GM21619 (cell line): ENCODE measurements around the gene PRTFDC1.
"Not testable (repeated sequence)": the region's sequence is repeated elsewhere in the genome, so short reads cannot be mapped to it uniquely, and the experiment has no call there.

ENCODE experiments used
- ATAC-seq: cut with Tn5 transposase; IDR thresholded peaks from one replicate; pipeline ENCODE4 v1.9.1; 2021; ENCODE audit not compliant: unreplicated experiment

PRTFDC1 gene

GRCh38 chr10:24935504-24936292, 16.7 kb downstream of the PRTFDC1 start:
- ATAC-seq, result no peak

GRCh38 chr10:24931236-24931635, 21.2 kb downstream of the PRTFDC1 start:
- ATAC-seq, result no peak

DNA sequence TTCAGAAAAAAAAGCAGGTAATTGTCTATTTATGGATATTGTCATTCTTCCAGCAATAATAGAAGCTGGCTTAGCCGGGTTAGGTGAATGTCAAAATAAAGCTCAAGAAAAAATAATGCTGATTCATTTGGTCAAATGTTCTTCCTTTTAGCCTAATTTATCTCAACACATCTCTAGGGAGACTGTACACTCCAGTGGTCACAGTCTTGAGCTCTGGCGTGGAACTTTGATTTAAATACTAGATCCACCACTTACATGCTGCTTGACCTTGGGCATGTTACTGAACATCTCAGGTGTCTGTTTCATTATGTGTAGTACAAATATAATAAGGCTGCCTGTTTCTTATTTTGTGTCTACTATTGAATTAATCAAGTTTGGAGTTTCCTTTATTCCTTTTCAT, 22.0 kb downstream of the PRTFDC1 start:
- ATAC-seq, result no peak

DNA sequence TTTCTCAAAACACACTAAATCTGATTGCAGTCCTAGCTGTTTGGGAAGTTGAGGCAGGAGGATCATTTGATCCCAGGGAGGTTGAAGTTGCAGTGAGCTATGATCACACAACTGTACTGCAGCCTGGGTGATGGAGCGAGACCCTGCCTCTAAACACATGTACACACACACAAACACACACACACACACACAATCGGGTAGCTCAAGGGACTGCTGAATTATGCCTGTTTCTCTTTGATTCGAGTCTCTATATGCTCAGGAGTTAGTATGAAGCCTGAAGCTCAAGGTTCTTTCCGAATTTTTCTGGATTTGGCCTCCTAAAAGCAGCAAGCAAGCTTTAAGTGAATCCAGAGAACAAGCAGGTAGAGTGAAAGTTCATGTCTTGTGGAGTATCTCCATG, 22.5 kb downstream of the PRTFDC1 start:
- ATAC-seq, result no peak

DNA sequence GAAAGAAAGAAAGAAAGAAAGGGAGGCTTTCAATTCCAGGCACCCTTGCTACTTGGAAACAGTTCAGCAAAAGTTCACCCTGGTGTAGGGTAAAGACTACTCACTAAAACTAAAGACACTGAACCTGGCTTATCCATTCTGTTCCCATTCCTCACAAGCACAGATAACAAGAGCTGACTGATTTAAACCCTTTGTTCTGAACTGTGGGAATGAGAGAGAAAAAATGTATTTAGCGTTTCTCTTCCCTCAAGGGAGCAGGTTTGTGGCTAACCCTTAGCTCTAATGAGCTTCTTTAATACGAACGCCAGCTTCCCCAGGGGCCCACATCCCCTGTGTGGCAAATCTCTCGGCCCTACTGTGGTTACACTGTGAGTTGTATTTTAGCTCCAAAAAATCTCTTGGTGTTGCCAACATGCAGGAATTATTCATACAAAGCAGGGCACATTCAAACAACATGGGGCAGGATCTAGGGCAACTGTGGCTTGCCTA, 23.3 kb downstream of the PRTFDC1 start:
- ATAC-seq, result no peak

GRCh38 chr10:24928163-24928562, 24.2 kb downstream of the PRTFDC1 start:
- ATAC-seq, result no peak

DNA sequence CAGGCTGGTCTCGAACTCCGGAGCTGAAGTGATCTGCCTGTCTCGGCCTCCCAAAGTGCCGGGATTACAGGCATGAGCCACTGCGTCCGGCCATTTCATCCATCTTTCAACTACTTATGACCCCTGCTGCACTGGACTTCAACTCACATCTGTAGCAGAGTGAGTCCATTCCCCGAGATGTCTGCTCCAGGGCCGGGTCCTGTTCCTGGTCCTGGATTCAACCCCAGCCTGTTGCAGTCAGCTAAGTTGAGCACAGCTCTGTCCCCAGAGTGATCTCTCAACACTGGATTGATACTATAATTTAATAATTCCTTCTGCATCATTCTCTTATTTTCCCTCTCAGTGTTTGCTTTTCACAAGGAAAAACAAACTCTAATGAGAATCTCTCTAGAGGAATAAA, 25.8 kb downstream of the PRTFDC1 start:
- no peak for ATAC-seq

DNA sequence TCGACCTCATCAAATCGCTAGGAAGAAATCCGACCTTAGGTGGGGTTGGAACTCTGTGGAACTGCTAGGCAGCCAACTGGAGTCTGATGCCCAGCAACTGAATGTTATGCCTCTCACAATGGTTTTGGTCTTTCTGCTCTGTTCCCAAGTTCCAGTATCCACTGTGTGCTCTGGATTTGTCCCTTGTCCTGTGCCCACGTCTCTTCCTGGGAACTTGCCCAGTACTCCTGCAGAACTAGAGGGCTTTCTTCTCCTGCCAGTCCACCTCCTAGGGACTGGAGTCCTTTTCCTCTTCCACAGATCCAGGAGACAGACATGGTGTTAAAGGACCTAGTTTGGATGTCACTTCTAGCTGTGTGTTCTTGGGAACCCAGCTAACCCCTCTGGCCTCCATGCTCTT, 26.6 kb downstream of the PRTFDC1 start:
- no peak for ATAC-seq

GRCh38 chr10:24924483-24924882, 27.9 kb downstream of the PRTFDC1 start:
- not testable (repeated sequence) for ATAC-seq

DNA sequence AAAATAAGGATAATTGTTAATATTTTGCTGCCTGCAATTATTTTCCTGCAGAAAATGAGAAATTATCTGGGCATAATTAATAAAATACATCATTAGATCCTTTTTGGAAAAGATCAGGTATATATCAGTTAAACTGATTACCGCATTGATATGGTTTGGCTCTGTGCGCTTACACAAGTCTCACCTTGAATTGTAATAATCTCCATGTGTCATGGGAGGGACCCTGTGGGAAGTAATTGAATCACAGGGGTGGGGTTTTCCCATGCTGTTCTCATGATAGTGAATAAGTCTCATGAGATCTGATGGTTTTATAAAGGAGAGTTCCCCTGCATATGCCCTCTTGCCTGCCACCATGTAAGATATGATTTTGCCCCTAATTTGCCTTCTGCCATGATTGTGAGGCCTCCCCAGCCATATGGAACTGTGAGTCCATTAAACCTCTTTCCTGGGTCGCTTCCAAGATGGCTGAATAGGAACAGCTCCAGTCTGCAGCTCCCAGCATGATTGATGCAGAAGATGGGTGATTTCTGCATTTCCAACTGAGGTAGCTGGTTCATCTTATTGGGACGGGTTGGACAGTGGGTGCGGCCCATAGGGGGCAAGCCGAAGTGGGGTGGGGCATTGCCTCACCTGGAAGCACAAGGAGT, 30.1 kb downstream of the PRTFDC1 start:
- ATAC-seq, result not testable (repeated sequence)

- ATAC-seq, result peak; percentile 89
These were observed 31.2 kb downstream of the PRTFDC1 start for GRCh38 chr10:24920907-24921881.

GRCh38 chr10:24920192-24920591, 32.2 kb downstream of the PRTFDC1 start:
- not testable (repeated sequence) for ATAC-seq

- not testable (repeated sequence) for ATAC-seq
These were observed 32.8 kb downstream of the PRTFDC1 start for GRCh38 chr10:24919629-24920028.

DNA sequence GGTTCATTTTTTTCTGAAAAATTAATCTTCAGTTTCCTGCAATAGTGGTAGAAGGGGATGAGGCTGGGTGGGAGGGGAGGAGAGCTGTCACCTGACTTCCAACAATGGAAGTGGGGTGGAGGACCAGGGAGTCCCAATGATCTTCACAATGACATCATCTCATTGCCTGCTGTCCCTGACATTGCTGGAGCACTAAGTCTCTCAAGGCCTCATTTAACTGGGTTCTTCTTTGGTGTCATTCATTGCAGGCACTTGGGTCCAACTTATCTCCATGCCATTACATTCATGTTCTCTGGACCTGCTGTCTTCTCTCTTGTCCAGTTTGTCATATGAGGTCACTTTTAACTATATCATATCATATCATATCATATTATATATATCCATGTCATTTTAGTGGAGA, 34.4 kb downstream of the PRTFDC1 start:
- ATAC-seq, result no peak

- no peak for ATAC-seq
These were observed 34.9 kb downstream of the PRTFDC1 start for GRCh38 chr10:24917493-24917892.

GRCh38 chr10:24916365-24916764, 36.0 kb downstream of the PRTFDC1 start:
- no peak for ATAC-seq

GRCh38 chr10:24915304-24915703, 37.1 kb downstream of the PRTFDC1 start:
- ATAC-seq, result no peak

DNA sequence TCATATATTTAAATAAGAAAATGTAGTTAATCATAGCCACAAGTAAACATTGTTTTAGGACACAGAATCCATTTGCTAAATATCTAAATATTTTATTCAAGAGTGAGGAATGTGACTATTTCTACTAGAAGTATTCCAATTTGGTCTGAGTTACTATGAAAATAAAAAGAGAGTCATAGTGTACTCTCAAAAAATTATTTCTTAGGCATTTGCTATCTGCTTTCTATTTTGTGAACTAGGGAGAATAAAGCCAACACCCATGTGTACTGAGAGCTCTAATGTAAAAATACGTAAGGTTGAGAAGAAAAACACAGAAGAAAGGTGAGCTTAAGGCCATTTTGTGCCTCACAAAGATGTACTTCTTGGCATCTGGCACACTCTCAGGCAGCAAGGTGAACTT, 38.3 kb downstream of the PRTFDC1 start:
- no peak for ATAC-seq

DNA sequence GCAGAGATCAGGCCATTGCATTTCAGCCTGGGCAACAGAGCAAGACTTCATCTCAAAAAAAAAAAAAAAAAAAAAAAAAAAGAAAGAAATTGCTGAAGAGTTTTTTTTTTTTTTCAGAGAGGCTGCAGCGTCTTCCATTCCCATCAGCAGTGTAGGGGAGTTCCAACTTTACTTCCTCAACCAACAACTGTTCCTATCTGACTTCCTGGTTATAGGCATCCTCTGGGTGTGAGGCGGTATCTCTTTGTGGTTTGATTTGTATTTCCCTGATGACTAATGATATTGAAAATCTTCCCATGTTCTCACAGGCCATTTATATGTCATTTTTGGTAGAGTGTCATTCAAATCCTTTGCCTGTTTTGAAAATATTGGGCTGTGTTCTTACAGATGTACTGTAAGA, 40.2 kb downstream of the PRTFDC1 start:
- no peak for ATAC-seq

DNA sequence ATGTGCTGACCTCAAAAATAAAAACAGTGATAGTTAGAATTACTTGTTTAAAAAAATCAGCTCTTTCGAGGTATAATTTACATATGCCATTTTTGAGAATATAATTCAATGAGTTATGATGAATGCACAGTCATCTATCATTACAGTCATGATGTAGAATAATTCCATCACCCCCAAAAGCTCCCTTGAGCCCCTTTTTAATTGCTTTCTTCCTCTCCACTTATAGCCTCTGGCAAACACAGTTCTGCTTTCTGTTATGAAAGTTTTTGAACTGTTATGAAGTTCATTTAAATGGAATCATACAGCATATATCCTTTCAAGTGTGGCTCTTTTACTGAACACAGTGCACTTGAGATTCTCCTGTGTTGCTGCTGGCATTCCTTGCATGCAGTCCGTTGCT, 41.4 kb downstream of the PRTFDC1 start:
- no peak for ATAC-seq

GRCh38 chr10:24910574-24910973, 41.8 kb downstream of the PRTFDC1 start:
- ATAC-seq, result no peak
